Activated CD8-positive, alpha-beta T cell treated with anti-CD3 and anti-CD28 coated beads, Interleukin-2, amount 10 ng/mL, durations not matched to agents 7 days and 5 days (primary cell): ENCODE measurements around the gene GNLY. TPM values are rescaled to one million over a fixed set of nuclear protein-coding genes. Genes with fewer than 3 reads are reported as not detected.

Experiments used
- ATAC-seq: fragments of 150-1000 bp; cut with Tn5 transposase; one replicate; pipeline ENCODE4 v1.10.0; 2021; ENCODE audit warnings: moderate library complexity
- CTCF ChIA-PET: fragments of 350-600 bp; sonication (Branson Sonifier 250); formaldehyde crosslinking; loops from one replicate; lab custom pipeline; 2021; ENCODE audit warnings: antibody characterized with exemption; lab: Charles Lee
- POLR2A ChIA-PET: fragments of 350-600 bp; sonication (Branson Sonifier 250); formaldehyde crosslinking; loops from one replicate; lab custom pipeline; 2021; ENCODE audit warnings: antibody characterized with exemption; lab: Charles Lee
- DNase-seq: peaks from one replicate; pipeline ENCODE4 v3.0.0-alpha.2; 2020
- H3K27ac Mint-ChIP-seq: one replicate; pipeline ENCODE4 v1.8.0; 2021; ENCODE audit warnings: mild to moderate bottlenecking, mixed read lengths
- H3K27me3 Mint-ChIP-seq: one replicate; pipeline ENCODE4 v1.8.0; 2021; ENCODE audit warnings: low read depth, mixed read lengths
- H3K36me3 Mint-ChIP-seq: one replicate; pipeline ENCODE4 v1.8.0; 2021; ENCODE audit warnings: low read depth, mixed read lengths
- H3K4me1 Mint-ChIP-seq: one replicate; pipeline ENCODE4 v1.8.0; 2021; ENCODE audit warnings: low read depth, mixed read lengths
- H3K4me3 Mint-ChIP-seq: one replicate; pipeline ENCODE4 v1.8.0; 2021; ENCODE audit warnings: mild to moderate bottlenecking, mixed read lengths
- H3K9me3 Mint-ChIP-seq: one replicate; pipeline ENCODE4 v1.8.0; 2022; ENCODE audit warnings: mixed read lengths; ENCODE audit not compliant: insufficient read depth
- total RNA-seq, 2 experiments: library from RNA; stranded (reverse); gene quantifications; one replicate each; pipeline ENCODE4 v1.2.3, GENCODE V29; 2021

The GNLY gene
- total RNA-seq, 2 experiments from 2014 or later = 136 to 143 TPM

DNA sequence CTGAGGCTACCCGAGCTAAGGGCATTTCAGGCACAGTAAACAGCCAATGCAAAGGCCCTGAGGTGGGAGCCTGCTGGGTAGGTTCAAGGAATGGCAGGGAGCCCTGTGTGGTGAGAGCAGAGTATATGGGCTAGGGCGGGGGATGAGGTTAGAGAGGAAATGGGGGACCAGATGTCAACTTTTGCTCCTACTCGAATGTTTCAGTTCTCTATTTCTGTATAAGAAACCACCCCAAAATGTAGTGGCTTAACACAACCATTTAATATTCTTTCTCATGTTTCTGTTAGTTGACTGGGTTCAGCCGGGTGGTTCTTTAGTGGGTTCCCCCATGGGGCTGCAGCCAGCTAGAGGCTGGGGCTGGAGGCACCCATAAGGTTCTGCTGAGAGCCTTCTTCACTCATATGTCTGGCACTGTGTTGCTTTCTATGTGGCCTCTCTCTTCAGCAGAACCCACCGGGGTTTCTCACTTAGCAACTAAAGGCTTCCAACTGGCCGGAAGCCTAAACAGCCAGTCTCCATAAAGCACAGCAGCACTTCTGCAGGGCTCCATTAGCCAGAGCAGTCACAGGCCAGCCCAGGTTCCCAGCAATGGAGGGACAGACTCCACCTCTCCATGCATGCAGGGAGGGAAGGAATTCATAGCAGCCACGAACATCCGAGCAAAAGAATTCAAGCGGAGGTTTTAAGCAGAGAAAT is 54.0 kb downstream of the GNLY start:
- DNase-seq = no peak
- CTCF ChIA-PET = interaction anchor here (1.0 to 5.7 kb wide), 4 partner anchors 19 to 86 kb away, joined by 3 to 100 read pairs (median 8); no protein-coding TSS in a partner anchor
- Mint-ChIP-seq H3K36me3 (no peaks in the 10 kb centered on the region), H3K9me3 (no peaks in the 10 kb centered on the region), H3K4me3 (no peak overlapping the region), H3K4me1 (no peaks in the 10 kb centered on the region), H3K27ac (no peak overlapping the region), H3K27me3 (peaks cover 73% of the 10 kb centered on the region)
- ATAC-seq = no peak
- POLR2A ChIA-PET = no interaction called here

Other genes starting within 250 kb of the GNLY start
- 100 to 1,000 TPM; 264 to 273 TPM for gene MAT2A, start 155.2 kb upstream of the GNLY start, total RNA-seq
- 10 to 100 TPM; 18.9 to 20.0 TPM for gene GGCX, start 132.9 kb upstream of the GNLY start, total RNA-seq
- gene VAMP8, start 116.8 kb upstream of the GNLY start, total RNA-seq = 100 to 1,000 TPM; 141 to 148 TPM
- 10 to 100 TPM; 72.0 to 74.4 TPM for gene VAMP5, start 109.9 kb upstream of the GNLY start, total RNA-seq
- gene RNF181, start 98.6 kb upstream of the GNLY start, total RNA-seq = 100 to 1,000 TPM in 1 of 2 experiments, 10 to 100 TPM in 1; 91.0 to 104 TPM
- 1 to 10 TPM; 1.7 to 1.9 TPM for gene TMEM150A, start 91.7 kb upstream of the GNLY start, total RNA-seq
- 10 to 100 TPM; 38.9 to 43.4 TPM for gene C2orf68, start 82.3 kb upstream of the GNLY start, total RNA-seq
- gene USP39, start 78.2 kb upstream of the GNLY start, total RNA-seq = 10 to 100 TPM; 81.3 to 82.4 TPM
- gene SFTPB, start 26.2 kb upstream of the GNLY start, total RNA-seq = not detected
- under 1 TPM; 0.11 to 0.13 TPM for gene ATOH8, start 59.6 kb downstream of the GNLY start, total RNA-seq
- 10 to 100 TPM; 43.4 to 46.7 TPM for gene ST3GAL5, start 194.6 kb downstream of the GNLY start, total RNA-seq